Kidney epithelial cell (primary cell): ENCODE measurements around the gene ATXN2. TPM values are rescaled to one million over a fixed set of nuclear protein-coding genes. Genes with fewer than 3 reads are reported as not detected.

Source experiments
- DNase-seq: peaks from one replicate; pipeline ENCODE4 v3.0.0-alpha.2; 2010; ENCODE audit warnings: low read depth
- H3K27me3 ChIP-seq: 2 replicates; pipeline ENCODE4 v1.6.0; 2011; ENCODE audit warnings: low read length; ENCODE audit not compliant: control insufficient read depth, insufficient read depth
- H3K36me3 ChIP-seq: 2 replicates; pipeline ENCODE4 v1.5.1; 2011; ENCODE audit warnings: low read length; ENCODE audit not compliant: control insufficient read depth, insufficient read depth
- H3K4me3 ChIP-seq: 2 replicates; pipeline ENCODE4 v1.5.1; 2011; ENCODE audit warnings: low read depth, mild to moderate bottlenecking, control low read depth, low read length
- total RNA-seq: library from RNA; depleted of rRNA; stranded (reverse); fragments of >200 nt; gene quantifications from 2 replicates; pipeline ENCODE4 v1.2.3, GENCODE V29; 2015
- TF ChIP-seq, protein P1 (sequence below): IDR thresholded peaks from 2 replicates; pipeline ENCODE4 v1.5.1; 2011; ENCODE audit warnings: mild to moderate bottlenecking, moderate library complexity, low read length, control low read depth, inconsistent platforms; ENCODE audit not compliant: insufficient read depth, poor library complexity, severe bottlenecking

ATXN2 gene
- total RNA-seq, 1 donor from 2014 or later, result 26.3 TPM

DNA sequence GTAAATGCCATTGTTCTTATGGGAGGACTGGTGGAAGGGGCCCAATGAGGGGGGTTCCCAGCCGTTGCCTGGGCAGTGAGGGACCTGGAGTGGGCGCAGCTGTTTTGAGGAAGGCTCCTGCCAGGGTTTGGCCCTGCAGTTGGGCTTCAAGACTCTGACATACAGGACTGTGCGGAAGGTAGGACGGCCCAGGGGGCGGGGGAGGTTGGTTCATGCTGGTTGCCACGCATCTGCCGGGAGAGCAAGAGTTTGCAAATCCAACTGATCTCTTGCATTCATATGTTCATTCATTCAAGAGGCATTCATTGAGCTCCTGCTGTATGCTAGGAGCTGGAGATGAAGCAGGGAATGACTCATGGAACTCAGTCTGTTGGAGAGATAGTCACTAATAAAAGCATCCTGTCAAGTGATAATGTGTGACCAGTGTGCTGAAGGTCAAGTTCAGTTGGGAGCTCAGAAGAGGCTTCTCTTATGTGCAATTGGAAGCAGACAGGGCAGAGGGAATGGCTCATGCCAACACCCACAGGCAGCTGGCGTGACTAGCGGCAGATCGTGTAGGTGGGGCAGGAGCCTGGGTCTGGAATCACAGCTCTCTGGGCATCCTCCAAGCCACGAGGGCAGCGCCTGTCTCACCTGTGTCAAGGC lies 185.6 kb downstream of the ATXN2 start:
- DNase-seq, result no peak
- H3K36me3 ChIP-seq, result no peaks in the 10 kb centered on the region
- no peak overlapping the region for H3K4me3 ChIP-seq
- no peaks in the 10 kb centered on the region for H3K27me3 ChIP-seq
- TF ChIP-seq, protein P1, sequence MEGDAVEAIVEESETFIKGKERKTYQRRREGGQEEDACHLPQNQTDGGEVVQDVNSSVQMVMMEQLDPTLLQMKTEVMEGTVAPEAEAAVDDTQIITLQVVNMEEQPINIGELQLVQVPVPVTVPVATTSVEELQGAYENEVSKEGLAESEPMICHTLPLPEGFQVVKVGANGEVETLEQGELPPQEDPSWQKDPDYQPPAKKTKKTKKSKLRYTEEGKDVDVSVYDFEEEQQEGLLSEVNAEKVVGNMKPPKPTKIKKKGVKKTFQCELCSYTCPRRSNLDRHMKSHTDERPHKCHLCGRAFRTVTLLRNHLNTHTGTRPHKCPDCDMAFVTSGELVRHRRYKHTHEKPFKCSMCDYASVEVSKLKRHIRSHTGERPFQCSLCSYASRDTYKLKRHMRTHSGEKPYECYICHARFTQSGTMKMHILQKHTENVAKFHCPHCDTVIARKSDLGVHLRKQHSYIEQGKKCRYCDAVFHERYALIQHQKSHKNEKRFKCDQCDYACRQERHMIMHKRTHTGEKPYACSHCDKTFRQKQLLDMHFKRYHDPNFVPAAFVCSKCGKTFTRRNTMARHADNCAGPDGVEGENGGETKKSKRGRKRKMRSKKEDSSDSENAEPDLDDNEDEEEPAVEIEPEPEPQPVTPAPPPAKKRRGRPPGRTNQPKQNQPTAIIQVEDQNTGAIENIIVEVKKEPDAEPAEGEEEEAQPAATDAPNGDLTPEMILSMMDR, result no peak

DNA sequence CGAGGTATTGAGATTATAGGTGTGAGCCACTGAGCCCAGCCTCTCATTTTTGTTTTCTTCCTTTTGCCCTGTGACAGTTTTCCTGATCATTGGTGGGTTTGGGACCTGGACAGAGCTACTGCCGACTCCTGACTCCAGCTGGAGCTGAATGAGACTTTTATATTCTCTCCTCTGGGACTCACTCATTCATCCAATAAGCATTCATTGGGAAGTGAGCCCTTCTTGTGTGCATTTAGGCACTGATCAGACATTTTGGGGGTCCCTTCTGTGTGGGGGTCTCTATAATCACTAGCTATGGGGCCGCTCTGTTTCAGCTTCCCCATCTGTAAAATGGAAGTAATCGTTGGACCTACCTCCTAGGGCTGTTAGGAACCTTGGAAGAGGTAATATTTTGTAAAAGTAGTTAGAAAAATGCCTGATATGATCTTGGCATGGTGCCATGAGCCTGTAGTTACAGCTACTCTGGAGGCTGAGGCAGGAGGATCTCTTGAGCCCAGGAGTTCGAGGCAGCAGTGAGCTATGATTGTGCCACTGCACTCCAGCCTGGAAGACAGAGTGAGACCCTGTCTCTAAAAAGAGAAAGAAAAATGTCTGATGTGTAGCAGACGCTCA lies 186.2 kb downstream of the ATXN2 start:
- no peak overlapping the region for H3K4me3 ChIP-seq
- DNase-seq, result no peak
- TF ChIP-seq, protein P1, result no peak

DNA sequence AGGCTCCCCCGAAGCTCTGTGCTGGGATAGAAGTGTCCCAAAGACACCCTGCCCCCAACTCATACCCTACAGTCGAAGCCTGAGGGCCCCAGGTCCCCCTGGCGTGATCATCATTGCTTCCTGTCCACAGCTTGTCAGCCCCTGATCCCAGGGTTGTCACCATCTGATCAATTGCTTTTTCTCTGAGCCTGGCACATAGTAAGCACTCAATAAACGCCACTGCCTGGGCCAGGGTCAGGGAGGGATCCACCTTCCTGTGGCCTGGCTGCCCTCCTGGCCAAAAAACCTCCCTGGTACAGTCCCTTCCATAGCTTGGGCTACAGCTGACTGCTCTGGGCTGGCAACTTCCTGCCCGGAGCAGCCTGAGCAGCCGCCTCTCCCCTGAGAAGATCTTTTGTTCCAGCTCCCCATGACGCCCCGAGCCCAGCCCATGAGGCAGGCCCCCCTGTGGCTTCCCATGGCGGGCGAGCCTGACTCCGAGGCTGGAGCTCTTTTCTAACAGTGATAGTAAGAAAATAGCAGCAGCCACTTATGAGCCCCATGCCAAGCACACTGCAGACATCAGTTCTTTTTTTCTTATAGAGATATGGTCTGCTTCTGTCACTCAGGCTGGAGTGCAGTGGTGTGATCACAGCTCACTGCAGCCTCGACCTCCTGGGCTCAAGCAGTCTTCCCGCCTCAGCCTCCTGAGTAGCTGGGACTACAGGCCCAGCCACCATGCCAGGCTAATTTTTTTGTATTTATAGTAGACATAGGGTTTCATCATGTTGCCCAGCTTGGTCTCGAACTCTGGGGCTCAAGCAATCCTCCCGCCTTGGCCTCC lies 186.9 kb downstream of the ATXN2 start:
- H3K36me3 ChIP-seq, result no peaks in the 10 kb centered on the region
- no peaks in the 10 kb centered on the region for H3K27me3 ChIP-seq
- TF ChIP-seq, protein P1, result no peak
- no peak for DNase-seq
- H3K4me3 ChIP-seq, result no peak overlapping the region

More for the DNA sequence above, 186.2 kb downstream of the ATXN2 start:
- no peaks in the 10 kb centered on the region for H3K36me3 ChIP-seq
- no peaks in the 10 kb centered on the region for H3K27me3 ChIP-seq

DNA sequence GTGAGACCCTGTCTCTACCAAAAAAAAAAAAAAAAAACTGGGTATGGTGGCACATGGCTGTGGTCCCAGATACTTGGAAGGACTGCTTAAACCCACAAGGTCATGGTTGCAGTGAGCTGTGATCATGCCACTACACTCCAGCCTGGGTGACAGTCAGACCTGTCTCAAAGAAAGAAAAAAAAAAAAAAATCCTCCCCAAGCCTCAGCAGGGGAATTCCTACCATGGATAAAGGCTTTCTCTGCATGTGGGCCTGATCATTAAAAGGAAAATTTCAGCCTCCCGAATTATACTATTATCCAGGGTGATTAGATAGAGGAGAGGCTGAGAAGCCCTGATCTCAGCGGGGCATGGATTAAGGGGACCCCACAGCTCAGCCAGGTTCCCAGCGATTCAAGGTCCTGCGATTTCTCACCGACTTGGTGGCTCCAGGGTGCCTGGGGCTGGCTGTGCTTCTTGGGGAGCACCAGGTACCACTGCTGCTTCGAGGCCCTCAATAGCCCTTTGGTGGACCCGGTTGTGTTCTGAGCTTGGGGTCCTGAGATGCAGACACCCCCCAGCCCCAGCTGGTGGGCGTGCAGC lies 187.8 kb downstream of the ATXN2 start:
- no peak overlapping the region for H3K4me3 ChIP-seq
- no peaks in the 10 kb centered on the region for H3K36me3 ChIP-seq
- TF ChIP-seq, protein P1, result no peak
- no peak for DNase-seq
- H3K27me3 ChIP-seq, result no peaks in the 10 kb centered on the region

DNA sequence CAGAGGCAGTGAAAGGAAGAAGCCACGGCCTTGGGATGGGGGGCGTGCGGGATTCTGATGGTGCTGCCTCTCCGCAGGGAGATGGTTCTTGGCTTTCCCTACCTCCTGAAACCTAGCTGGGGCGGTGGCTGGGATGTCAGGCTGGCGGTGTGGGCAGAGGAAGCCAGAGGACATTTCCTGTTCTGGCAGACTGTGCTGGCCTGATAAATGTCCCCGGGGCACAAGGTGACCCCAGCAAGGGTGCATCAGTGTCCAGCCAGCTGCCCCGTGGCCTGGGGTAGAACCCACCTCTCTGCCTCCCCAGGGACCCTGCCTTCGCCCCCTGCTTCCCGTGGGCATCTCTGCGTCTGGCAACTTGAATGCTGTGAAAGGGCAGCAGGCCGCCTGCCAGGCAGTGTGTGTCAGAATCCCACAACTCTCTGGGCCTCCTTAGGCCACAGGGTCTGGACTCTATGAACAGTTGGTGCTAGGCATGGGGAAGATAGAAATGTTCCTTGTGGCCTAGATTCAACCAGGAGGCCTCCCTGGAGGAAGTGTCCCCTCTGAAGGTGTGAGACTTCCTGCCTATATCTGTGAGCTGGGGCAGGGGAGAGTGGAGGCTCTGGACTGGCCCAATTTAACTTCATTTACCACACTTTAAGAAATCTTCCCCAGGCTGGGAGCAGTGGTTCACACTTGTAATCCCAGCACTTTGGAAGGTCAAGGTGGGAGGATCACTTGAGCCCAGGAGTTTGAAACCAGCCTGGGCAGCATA lies 188.5 kb downstream of the ATXN2 start:
- TF ChIP-seq, protein P1, result no peak
- no peak for DNase-seq
- H3K4me3 ChIP-seq, result no peak overlapping the region

More for the DNA sequence above, 188.5 kb downstream of the ATXN2 start:
- Histone ChIP-seq H3K36me3 (no peaks in the 10 kb centered on the region), H3K27me3 (no peaks in the 10 kb centered on the region)
